Esophagus squamous epithelium (tissue), 4 donors: Measurements from ENCODE around the gene UBTD1.

Source experiments
- POLR2A ChIP-seq, 4 donors: fragments of 450-650 bp; IDR thresholded peaks; one replicate each; pipeline ENCODE4 v1.6.1; 2017; ENCODE audit warnings: antibody characterized with exemption in 4 of 4, mild to moderate bottlenecking in 4 of 4, moderate library complexity in 3 of 4
- TF ChIP-seq, protein P1 (sequence below), 6 experiments: fragments of 450-650 bp in 4 of 6; fragments of 200-600 bp in 2 of 6; sonication (generic) in 2 of 6; IDR thresholded peaks; one replicate each; pipeline ENCODE4 v1.5.1; 2016 to 2019; ENCODE audit warnings: antibody characterized with exemption in 6 of 6, mild to moderate bottlenecking in 4 of 6, moderate library complexity in 4 of 6

DNA sequence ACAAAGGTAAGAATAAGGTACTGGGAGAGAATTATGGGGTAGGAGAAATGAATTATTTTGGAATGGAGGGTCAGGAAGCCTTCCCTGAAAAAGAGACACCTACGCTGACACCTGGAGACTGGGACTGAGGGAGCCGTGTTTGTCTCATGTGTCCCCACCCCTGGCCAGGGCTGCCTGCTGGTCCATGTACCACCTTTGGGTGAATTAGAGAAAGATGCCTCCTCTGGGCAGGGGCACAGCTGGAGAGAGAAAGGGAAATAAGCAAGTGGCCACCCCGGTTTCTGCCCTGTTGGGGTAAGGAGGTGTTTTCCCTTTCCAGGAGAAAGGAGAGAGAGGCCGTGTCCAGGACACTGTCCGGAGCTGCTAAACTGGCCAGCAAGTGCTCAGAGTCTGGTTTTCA lies 21.8 kb downstream of the UBTD1 start:
- no peak for TF ChIP-seq POLR2A (IDR thresholded peaks at IDR 0.05)
- TF ChIP-seq, protein P1, sequence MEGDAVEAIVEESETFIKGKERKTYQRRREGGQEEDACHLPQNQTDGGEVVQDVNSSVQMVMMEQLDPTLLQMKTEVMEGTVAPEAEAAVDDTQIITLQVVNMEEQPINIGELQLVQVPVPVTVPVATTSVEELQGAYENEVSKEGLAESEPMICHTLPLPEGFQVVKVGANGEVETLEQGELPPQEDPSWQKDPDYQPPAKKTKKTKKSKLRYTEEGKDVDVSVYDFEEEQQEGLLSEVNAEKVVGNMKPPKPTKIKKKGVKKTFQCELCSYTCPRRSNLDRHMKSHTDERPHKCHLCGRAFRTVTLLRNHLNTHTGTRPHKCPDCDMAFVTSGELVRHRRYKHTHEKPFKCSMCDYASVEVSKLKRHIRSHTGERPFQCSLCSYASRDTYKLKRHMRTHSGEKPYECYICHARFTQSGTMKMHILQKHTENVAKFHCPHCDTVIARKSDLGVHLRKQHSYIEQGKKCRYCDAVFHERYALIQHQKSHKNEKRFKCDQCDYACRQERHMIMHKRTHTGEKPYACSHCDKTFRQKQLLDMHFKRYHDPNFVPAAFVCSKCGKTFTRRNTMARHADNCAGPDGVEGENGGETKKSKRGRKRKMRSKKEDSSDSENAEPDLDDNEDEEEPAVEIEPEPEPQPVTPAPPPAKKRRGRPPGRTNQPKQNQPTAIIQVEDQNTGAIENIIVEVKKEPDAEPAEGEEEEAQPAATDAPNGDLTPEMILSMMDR (IDR thresholded peaks at IDR 0.05): no peak
